GM10847 (cell line): ENCODE measurements around the gene PCDHA8.
"Not testable (repeated sequence)": the region's sequence is repeated elsewhere in the genome, so short reads cannot be mapped to it uniquely, and the experiment has no call there.

Source experiments
- POLR2A ChIP-seq: IDR thresholded peaks from 2 replicates; pipeline ENCODE4 v1.6.1; 2011; ENCODE audit not compliant: insufficient read length; ENCODE audit errors: extremely low read depth

Gene PCDHA8

GRCh38 chr5:140823475-140823874 is 17.5 kb upstream of the PCDHA8 start:
- no peak for TF ChIP-seq POLR2A

GRCh38 chr5:140827704-140828361 is 13.2 kb upstream of the PCDHA8 start, which contains the start of gene PCDHA6:
Gene PCDHA6 (plus strand): TSS chr5:140827960. CDS start chr5:140828092, 132 bp downstream.
- TF ChIP-seq POLR2A: no peak

- no peak for TF ChIP-seq POLR2A
These were observed 12.6 kb upstream of the PCDHA8 start for GRCh38 chr5:140828362-140828737.

GRCh38 chr5:140833993-140834392 is 7.0 kb upstream of the PCDHA8 start, which contains the start of gene PCDHA7:
Gene PCDHA7 (plus strand): TSS chr5:140834269. CDS start chr5:140834384, 115 bp downstream.
- no peak for TF ChIP-seq POLR2A

GRCh38 chr5:140835622-140836510 is 5.1 kb upstream of the PCDHA8 start:
- TF ChIP-seq POLR2A: no peak

GRCh38 chr5:140842798-140843733 is 2.1 kb downstream of the PCDHA8 start:
- TF ChIP-seq POLR2A: no peak

GRCh38 chr5:140848139-140849102 is 7.4 kb downstream of the PCDHA8 start, which contains the start of gene PCDHA9:
Gene PCDHA9 (plus strand): TSS chr5:140848382. CDS start chr5:140848496, 114 bp downstream.
- TF ChIP-seq POLR2A: not testable (repeated sequence)

- TF ChIP-seq POLR2A: no peak
These were observed 15.0 kb downstream of the PCDHA8 start, which contains the start of gene PCDHA10 for GRCh38 chr5:140855772-140856674. Gene PCDHA10 (plus strand): TSS chr5:140855897. CDS start chr5:140856049, 152 bp downstream.

- TF ChIP-seq POLR2A: no peak
These were observed 16.4 kb downstream of the PCDHA8 start for GRCh38 chr5:140857177-140857986.

- no peak for TF ChIP-seq POLR2A
These were observed 16.9 kb downstream of the PCDHA8 start for GRCh38 chr5:140857987-140858240.

- TF ChIP-seq POLR2A: no peak
These were observed 21.7 kb downstream of the PCDHA8 start for GRCh38 chr5:140862441-140863295.
